GM19193 (cell line): ENCODE data around the gene ZNF132.

Experiments used
- POLR2A ChIP-seq: IDR thresholded peaks from 4 replicates; pipeline ENCODE4 v1.6.1; 2011; ENCODE audit not compliant: insufficient read depth, insufficient read length; ENCODE audit errors: extremely low read depth

The ZNF132 gene

GRCh38 chr19:58473775-58474174 lies 33.8 kb upstream of the ZNF132 start:
- no peak for TF ChIP-seq POLR2A

GRCh38 chr19:58471736-58472135 lies 31.8 kb upstream of the ZNF132 start:
- no peak for TF ChIP-seq POLR2A

GRCh38 chr19:58469241-58470013 lies 29.5 kb upstream of the ZNF132 start:
- TF ChIP-seq POLR2A = no peak

- no peak for TF ChIP-seq POLR2A
Measured at GRCh38 chr19:58468216-58468839, 28.4 kb upstream of the ZNF132 start.

GRCh38 chr19:58466760-58467589 lies 27.0 kb upstream of the ZNF132 start, which contains the start of gene ZNF324:
Gene ZNF324, plus strand, starts transcription at chr19:58467080. Its CDS starts 2,106 bp downstream, at chr19:58469186.
- peak; percentile 77 for TF ChIP-seq POLR2A

GRCh38 chr19:58466089-58466759 lies 26.3 kb upstream of the ZNF132 start:
- TF ChIP-seq POLR2A = no peak

GRCh38 chr19:58460039-58460438 lies 20.1 kb upstream of the ZNF132 start:
- TF ChIP-seq POLR2A = no peak

- TF ChIP-seq POLR2A = no peak
Measured at GRCh38 chr19:58456111-58456510, 16.2 kb upstream of the ZNF132 start.

GRCh38 chr19:58455306-58455705 lies 15.4 kb upstream of the ZNF132 start:
- no peak for TF ChIP-seq POLR2A

GRCh38 chr19:58453743-58454142 lies 13.8 kb upstream of the ZNF132 start:
- no peak for TF ChIP-seq POLR2A

GRCh38 chr19:58451358-58452101 lies 11.6 kb upstream of the ZNF132 start, which contains the start of gene ZNF324B:
Gene ZNF324B, plus strand, starts transcription at chr19:58451622. Its CDS starts 2,080 bp downstream, at chr19:58453702.
- peak; percentile 73 for TF ChIP-seq POLR2A

GRCh38 chr19:58450856-58451357 lies 11.0 kb upstream of the ZNF132 start:
- TF ChIP-seq POLR2A = no peak

GRCh38 chr19:58440556-58440955 lies 603 bp upstream of the ZNF132 start:
- no peak for TF ChIP-seq POLR2A

GRCh38 chr19:58434217-58434616 lies 5.7 kb downstream of the ZNF132 start:
- no peak for TF ChIP-seq POLR2A
